NCI-H1417 (cell line): Measurements from ENCODE around the gene PINK1.

ENCODE experiments used
- DNase-seq, 3 experiments: peaks; one replicate each; lab custom pipeline; 2025; lab: John Stamatoyannopoulos, UW

The PINK1 gene

GRCh38 chr1:20680269-20680668 lies 47.0 kb downstream of the PINK1 start:
- no peak for DNase-seq

GRCh38 chr1:20681999-20682398 lies 48.7 kb downstream of the PINK1 start:
- DNase-seq: no peak

GRCh38 chr1:20682571-20683236 lies 49.4 kb downstream of the PINK1 start:
- DNase-seq: peak in 2 of 3 experiments; percentile 3 to 47

GRCh38 chr1:20683614-20684013 lies 50.4 kb downstream of the PINK1 start:
- DNase-seq: no peak

GRCh38 chr1:20684050-20684620 lies 50.9 kb downstream of the PINK1 start:
- no peak for DNase-seq

- no peak for DNase-seq
These were observed 51.4 kb downstream of the PINK1 start for GRCh38 chr1:20684651-20685050.

GRCh38 chr1:20685099-20685662 lies 51.9 kb downstream of the PINK1 start:
- no peak for DNase-seq

- DNase-seq: no peak
These were observed 52.5 kb downstream of the PINK1 start for GRCh38 chr1:20685741-20686140.

GRCh38 chr1:20686883-20687725 lies 53.8 kb downstream of the PINK1 start:
- no peak for DNase-seq

- no peak for DNase-seq
These were observed 56.4 kb downstream of the PINK1 start for GRCh38 chr1:20689645-20690056.

GRCh38 chr1:20691872-20692271 lies 58.6 kb downstream of the PINK1 start:
- no peak for DNase-seq

GRCh38 chr1:20693623-20694022 lies 60.4 kb downstream of the PINK1 start:
- no peak for DNase-seq

- no peak for DNase-seq
These were observed 62.3 kb downstream of the PINK1 start for GRCh38 chr1:20695515-20695914.

- peak; percentile 69 to 95 (median 89) for DNase-seq
These were observed 63.4 kb downstream of the PINK1 start for GRCh38 chr1:20696397-20697333.

- DNase-seq: no peak
These were observed 64.3 kb downstream of the PINK1 start for GRCh38 chr1:20697563-20697962.

- DNase-seq: no peak
These were observed 65.1 kb downstream of the PINK1 start for GRCh38 chr1:20698195-20698910.

GRCh38 chr1:20699558-20699957 lies 66.3 kb downstream of the PINK1 start:
- peak in 1 of 3 experiments; percentile 12 for DNase-seq

GRCh38 chr1:20700636-20701215 lies 67.5 kb downstream of the PINK1 start:
- DNase-seq: no peak
